ENCODE measurements around the gene MMP27. TPM values are rescaled to one million over a fixed set of nuclear protein-coding genes. Genes with fewer than 3 reads are reported as not detected.
A peak's percentile ranks its signal among the peaks of the same experiment; 100 is the strongest.

The MMP27 gene
- polyA plus RNA-seq, 1 donor (not counting 4 experiments of a cell fraction or from before 2014, with no cell fraction given): not detected

GRCh38 chr11:102709201-102709945, 3.8 kb upstream of the MMP27 start:
- DNase-seq (ENCODE audit: low read depth, low spot score) (no peak), FAIRE-seq (peak; percentile 51)
- Histone ChIP-seq H3K4me3 (ENCODE audit: control insufficient read depth in 2 of 3, extremely low read depth in 1 of 3, insufficient read depth in 2 of 3, low read depth in 1 of 3, low read length in 3 of 3) (no peak overlapping the region), H2AFZ (ENCODE audit: control insufficient read depth, low read length) (no peak overlapping the region), H3K9me3 (ENCODE audit: control insufficient read depth, low read depth, low read length) (no peaks in the 10 kb centered on the region), H3K4me2 (ENCODE audit: control insufficient read depth, extremely low read depth, insufficient read depth, low read depth, low read length) (no peak overlapping the region), H3K79me2 (ENCODE audit: control insufficient read depth, insufficient read depth, low read length) (no peaks in the 10 kb centered on the region), H3K36me3 (ENCODE audit: control insufficient read depth in 2 of 2, extremely low read depth in 1 of 2, insufficient read depth in 2 of 2, low read length in 2 of 2) (no peaks in the 10 kb centered on the region), H3K4me1 (ENCODE audit: control insufficient read depth, extremely low read depth, insufficient read depth, low read length) (no peaks in the 10 kb centered on the region), H3K27ac (ENCODE audit: control insufficient read depth, insufficient read depth, low read length) (no peak overlapping the region), H4K20me1 (ENCODE audit: control insufficient read depth, extremely low read depth, insufficient read depth, low read length) (no peaks in the 10 kb centered on the region), H3K9me1 (ENCODE audit: control insufficient read depth, extremely low read depth, insufficient read depth, low read length) (no peaks in the 10 kb centered on the region), H3K9ac (ENCODE audit: control insufficient read depth, extremely low read depth, insufficient read depth, low read length) (no peak overlapping the region), H3K27me3 (ENCODE audit: control insufficient read depth, extremely low read depth, insufficient read depth, low read length) (no peaks in the 10 kb centered on the region)
- no peak for TF ChIP-seq EZH2 (IDR thresholded peaks at IDR 0.05; ENCODE audit: low read length)
- no peak for TF ChIP-seq CTCF (optimal IDR thresholded peaks at IDR 0.05 in 1 of 3, IDR thresholded peaks at IDR 0.05 in 1 of 3, conservative IDR thresholded peaks at IDR 0.05 in 1 of 3; ENCODE audit: extremely low read depth in 1 of 3, insufficient read depth in 2 of 3, low read length in 3 of 3)
- dilution Hi-C loops (cut with MboI; ENCODE audit: extremely low pct_ligation_motif_present, low sequenced_read_pairs): no loop called here

- DNase-seq (ENCODE audit: low read depth, low spot score): no peak
- Histone ChIP-seq H3K36me3 (ENCODE audit: control insufficient read depth in 2 of 2, extremely low read depth in 1 of 2, insufficient read depth in 2 of 2, low read length in 2 of 2) (no peaks in the 10 kb centered on the region), H3K79me2 (ENCODE audit: control insufficient read depth, insufficient read depth, low read length) (no peaks in the 10 kb centered on the region), H3K9ac (ENCODE audit: control insufficient read depth, extremely low read depth, insufficient read depth, low read length) (no peak overlapping the region), H3K4me2 (ENCODE audit: control insufficient read depth, extremely low read depth, insufficient read depth, low read depth, low read length) (no peak overlapping the region), H3K4me3 (ENCODE audit: control insufficient read depth in 2 of 3, extremely low read depth in 1 of 3, insufficient read depth in 2 of 3, low read depth in 1 of 3, low read length in 3 of 3) (no peak overlapping the region), H3K27me3 (ENCODE audit: control insufficient read depth, extremely low read depth, insufficient read depth, low read length) (no peaks in the 10 kb centered on the region), H3K9me3 (ENCODE audit: control insufficient read depth, low read depth, low read length) (no peaks in the 10 kb centered on the region), H3K9me1 (ENCODE audit: control insufficient read depth, extremely low read depth, insufficient read depth, low read length) (no peaks in the 10 kb centered on the region), H3K4me1 (ENCODE audit: control insufficient read depth, extremely low read depth, insufficient read depth, low read length) (no peaks in the 10 kb centered on the region), H2AFZ (ENCODE audit: control insufficient read depth, low read length) (no peak overlapping the region), H3K27ac (ENCODE audit: control insufficient read depth, insufficient read depth, low read length) (no peak overlapping the region), H4K20me1 (ENCODE audit: control insufficient read depth, extremely low read depth, insufficient read depth, low read length) (no peaks in the 10 kb centered on the region)
- FAIRE-seq: no peak
- dilution Hi-C loops (cut with MboI; ENCODE audit: extremely low pct_ligation_motif_present, low sequenced_read_pairs): no loop called here
- TF ChIP-seq EZH2 (IDR thresholded peaks at IDR 0.05; ENCODE audit: low read length) (no peak), CTCF (optimal IDR thresholded peaks at IDR 0.05 in 1 of 3, IDR thresholded peaks at IDR 0.05 in 1 of 3, conservative IDR thresholded peaks at IDR 0.05 in 1 of 3; ENCODE audit: extremely low read depth in 1 of 3, insufficient read depth in 2 of 3, low read length in 3 of 3) (no peak)
Observed at GRCh38 chr11:102708654-102709053, 3.1 kb upstream of the MMP27 start.

Data from keratinocyte (primary cell).